RWPE2 (cell line): ENCODE measurements around the gene WDR46.
A peak's percentile ranks its signal among the peaks of the same experiment; 100 is the strongest.

Experiments used
- ATAC-seq: fragments of 200-7000 bp; cut with Tn5 transposase; 3 replicates; pipeline ENCODE4 v1.9.1; 2021; ENCODE audit warnings: low read depth
- DNase-seq: peaks from one replicate; pipeline ENCODE4 v3.0.0-alpha.2; 2020; ENCODE audit warnings: low spot score
- H3K27ac ChIP-seq: fragments of 450-650 bp; 2 replicates; pipeline ENCODE4 v1.5.1; 2017; ENCODE audit warnings: mild to moderate bottlenecking; ENCODE audit not compliant: poor library complexity, severe bottlenecking
- H3K27me3 ChIP-seq: fragments of 250-450 bp; sonication (Bioruptor Pico); 2 replicates; pipeline ENCODE4 v1.5.1; 2021; ENCODE audit warnings: mild to moderate bottlenecking, moderate library complexity; ENCODE audit not compliant: insufficient read depth, poor library complexity, severe bottlenecking
- H3K36me3 ChIP-seq: fragments of 250-450 bp; sonication (Bioruptor Pico); 2 replicates; pipeline ENCODE4 v1.5.1; 2020; ENCODE audit warnings: low read depth, mild to moderate bottlenecking, moderate library complexity
- H3K4me1 ChIP-seq: fragments of 250-450 bp; sonication (Bioruptor Pico); 2 replicates; pipeline ENCODE4 v1.5.1; 2021; ENCODE audit warnings: mild to moderate bottlenecking, moderate library complexity; ENCODE audit not compliant: insufficient read depth, poor library complexity, severe bottlenecking
- H3K4me3 ChIP-seq: fragments of 250-450 bp; sonication (Bioruptor Pico); 2 replicates; pipeline ENCODE4 v1.5.1; 2021; ENCODE audit warnings: mild to moderate bottlenecking, moderate library complexity; ENCODE audit not compliant: severe bottlenecking
- H3K9me3 ChIP-seq: fragments of 250-450 bp; sonication (Bioruptor Pico); 2 replicates; pipeline ENCODE4 v1.5.1; 2021; ENCODE audit warnings: mild to moderate bottlenecking, moderate library complexity; ENCODE audit not compliant: severe bottlenecking
- TF ChIP-seq, protein P1 (sequence below): fragments of 450-650 bp; IDR thresholded peaks from one replicate; pipeline ENCODE4 v1.5.1; 2017; ENCODE audit warnings: mild to moderate bottlenecking, moderate library complexity; ENCODE audit not compliant: poor library complexity, severe bottlenecking

The WDR46 gene

DNA sequence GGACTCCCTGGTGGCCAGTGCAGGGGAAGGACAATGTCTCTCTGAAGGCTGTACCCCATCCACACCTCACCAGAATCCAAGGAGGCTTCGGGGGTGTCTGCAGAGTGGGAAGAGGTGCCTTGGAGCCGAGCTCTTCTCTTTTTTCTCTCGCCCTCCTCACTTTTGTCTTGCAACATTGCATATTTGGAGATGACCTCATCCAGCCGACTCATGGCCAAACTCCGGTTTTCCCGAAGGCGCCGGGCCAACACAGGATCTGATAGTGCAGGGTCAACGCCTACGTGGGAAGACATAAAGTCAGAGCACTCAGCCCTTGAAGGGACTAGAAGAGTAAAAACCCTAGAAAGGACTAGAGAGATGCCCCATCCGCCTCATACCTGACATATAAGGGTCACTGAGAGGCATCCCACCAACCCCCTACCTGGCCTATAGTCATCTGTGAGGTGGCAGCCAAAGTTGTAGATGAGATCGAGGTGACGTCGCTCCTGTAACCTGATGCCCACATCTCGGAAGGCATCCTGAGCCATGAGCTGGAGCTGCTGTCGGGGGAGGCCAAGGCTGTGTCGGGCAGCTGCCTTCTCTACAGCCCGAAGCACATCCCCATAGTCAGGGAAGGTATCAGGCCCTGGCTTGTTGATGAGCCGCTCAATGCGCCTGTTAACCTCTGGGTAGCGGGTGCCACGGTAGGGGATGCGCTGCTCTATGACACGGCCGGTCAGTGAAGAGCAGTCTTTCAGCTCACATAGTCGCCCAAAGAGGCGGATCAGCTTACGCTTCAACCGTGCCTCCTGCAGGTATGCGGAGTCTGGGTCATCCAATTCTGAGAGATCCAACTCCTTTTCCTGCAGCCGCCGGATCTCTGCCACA is 31.5 kb upstream of the WDR46 start:
- H3K4me1 ChIP-seq = peaks cover 29% of the 10 kb centered on the region
- ATAC-seq = no peak; the same call in 2 of the 3 replicates
- TF ChIP-seq, protein P1, sequence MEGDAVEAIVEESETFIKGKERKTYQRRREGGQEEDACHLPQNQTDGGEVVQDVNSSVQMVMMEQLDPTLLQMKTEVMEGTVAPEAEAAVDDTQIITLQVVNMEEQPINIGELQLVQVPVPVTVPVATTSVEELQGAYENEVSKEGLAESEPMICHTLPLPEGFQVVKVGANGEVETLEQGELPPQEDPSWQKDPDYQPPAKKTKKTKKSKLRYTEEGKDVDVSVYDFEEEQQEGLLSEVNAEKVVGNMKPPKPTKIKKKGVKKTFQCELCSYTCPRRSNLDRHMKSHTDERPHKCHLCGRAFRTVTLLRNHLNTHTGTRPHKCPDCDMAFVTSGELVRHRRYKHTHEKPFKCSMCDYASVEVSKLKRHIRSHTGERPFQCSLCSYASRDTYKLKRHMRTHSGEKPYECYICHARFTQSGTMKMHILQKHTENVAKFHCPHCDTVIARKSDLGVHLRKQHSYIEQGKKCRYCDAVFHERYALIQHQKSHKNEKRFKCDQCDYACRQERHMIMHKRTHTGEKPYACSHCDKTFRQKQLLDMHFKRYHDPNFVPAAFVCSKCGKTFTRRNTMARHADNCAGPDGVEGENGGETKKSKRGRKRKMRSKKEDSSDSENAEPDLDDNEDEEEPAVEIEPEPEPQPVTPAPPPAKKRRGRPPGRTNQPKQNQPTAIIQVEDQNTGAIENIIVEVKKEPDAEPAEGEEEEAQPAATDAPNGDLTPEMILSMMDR = no peak
- no peaks in the 10 kb centered on the region for H3K27me3 ChIP-seq
- peaks cover 31% of the 10 kb centered on the region for H3K36me3 ChIP-seq
- no peak overlapping the region for H3K4me3 ChIP-seq
- no peaks in the 10 kb centered on the region for H3K9me3 ChIP-seq
- H3K27ac ChIP-seq = peak overlapping the region; percentile 82
- peak; percentile 77 for DNase-seq

- H3K36me3 ChIP-seq = peaks cover 31% of the 10 kb centered on the region
- ATAC-seq (no peak), DNase-seq (no peak)
- no peaks in the 10 kb centered on the region for H3K27me3 ChIP-seq
- TF ChIP-seq, protein P1 = no peak
- H3K27ac ChIP-seq = peak overlapping the region; percentile 82
- H3K9me3 ChIP-seq = no peaks in the 10 kb centered on the region
- H3K4me3 ChIP-seq = no peak overlapping the region
- H3K4me1 ChIP-seq = peaks cover 29% of the 10 kb centered on the region
Measured at GRCh38 chr6:33319939-33320314, 30.9 kb upstream of the WDR46 start.

GRCh38 chr6:33318426-33319073 is 29.5 kb upstream of the WDR46 start:
- peaks cover 31% of the 10 kb centered on the region for H3K36me3 ChIP-seq
- TF ChIP-seq, protein P1 = no peak
- H3K27me3 ChIP-seq = no peaks in the 10 kb centered on the region
- no peaks in the 10 kb centered on the region for H3K9me3 ChIP-seq
- DNase-seq (no peak), ATAC-seq (no peak)
- peak overlapping the region; percentile 82 for H3K27ac ChIP-seq
- H3K4me1 ChIP-seq = peaks cover 31% of the 10 kb centered on the region
- H3K4me3 ChIP-seq = peak overlapping the region; percentile 47

DNA sequence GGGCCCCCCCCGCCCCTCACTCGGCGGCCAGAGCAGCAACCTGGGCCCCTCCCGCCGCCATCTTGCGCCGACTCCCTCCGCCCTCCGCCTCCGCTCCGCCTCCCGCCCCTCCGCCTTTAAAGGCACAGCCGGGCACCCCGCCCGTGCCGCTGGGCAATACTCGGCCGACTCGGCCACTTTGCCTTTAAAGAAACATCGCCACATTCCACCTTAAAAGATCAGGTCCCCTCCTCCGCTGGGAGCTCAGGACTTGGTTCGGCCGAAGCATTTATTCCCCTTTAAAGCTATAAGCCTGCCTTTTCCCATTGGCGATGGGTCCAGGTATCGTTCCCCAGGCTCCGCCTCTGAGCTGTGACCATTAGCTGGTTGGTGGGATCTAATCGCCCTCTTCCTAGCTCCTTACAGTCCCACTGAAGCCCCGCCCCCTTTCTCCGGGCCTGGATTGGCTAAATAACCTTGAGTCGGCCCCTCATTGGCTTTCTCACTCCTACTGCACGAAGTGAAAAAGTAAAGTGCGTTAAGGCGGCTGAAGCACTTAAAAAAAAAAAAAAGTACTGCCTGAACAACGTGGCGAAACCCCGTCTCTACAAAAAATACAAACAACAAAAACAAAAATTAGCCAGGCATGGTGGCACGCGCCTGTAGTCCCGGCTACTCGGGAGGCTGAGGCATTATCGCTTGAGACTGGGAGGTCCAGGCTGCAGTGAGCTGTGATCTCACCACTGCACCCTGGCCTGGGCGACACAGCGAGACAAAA is 28.8 kb upstream of the WDR46 start, which contains the start of gene ZBTB22:
Gene ZBTB22 (minus strand): TSS at position 76 of the 757 bp plus-strand sequence. CDS start 828 bp downstream, outside the sequence.
- H3K4me1 ChIP-seq = peaks cover 31% of the 10 kb centered on the region
- TF ChIP-seq, protein P1 = no peak
- DNase-seq = peak; percentile 99
- peak; percentile 80 for ATAC-seq
- H3K27ac ChIP-seq = peak within 1 kb of the TSS; percentile 82
- H3K36me3 ChIP-seq = peaks cover 31% of the 10 kb centered on the region
- no peaks in the 10 kb centered on the region for H3K9me3 ChIP-seq
- H3K27me3 ChIP-seq = no peaks in the 10 kb centered on the region
- peak within 1 kb of the TSS; percentile 47 for H3K4me3 ChIP-seq
